Retinal pigment epithelial cell (primary cell): ENCODE measurements around the gene CAPN10.

Experiments used
- DNase-seq: peaks from one replicate; pipeline ENCODE4 v3.0.0-alpha.2; 2010; ENCODE audit warnings: low read depth
- H3K4me3 ChIP-seq: 2 replicates; pipeline ENCODE4 v1.5.1; 2011; ENCODE audit warnings: mild to moderate bottlenecking, low read length, control low read depth, moderate library complexity
- TF ChIP-seq, protein P1 (sequence below): conservative IDR thresholded peaks from 2 replicates; pipeline ENCODE4 v1.5.1; 2011; ENCODE audit warnings: low read depth, low read length, control low read depth, inconsistent platforms

The CAPN10 gene

DNA sequence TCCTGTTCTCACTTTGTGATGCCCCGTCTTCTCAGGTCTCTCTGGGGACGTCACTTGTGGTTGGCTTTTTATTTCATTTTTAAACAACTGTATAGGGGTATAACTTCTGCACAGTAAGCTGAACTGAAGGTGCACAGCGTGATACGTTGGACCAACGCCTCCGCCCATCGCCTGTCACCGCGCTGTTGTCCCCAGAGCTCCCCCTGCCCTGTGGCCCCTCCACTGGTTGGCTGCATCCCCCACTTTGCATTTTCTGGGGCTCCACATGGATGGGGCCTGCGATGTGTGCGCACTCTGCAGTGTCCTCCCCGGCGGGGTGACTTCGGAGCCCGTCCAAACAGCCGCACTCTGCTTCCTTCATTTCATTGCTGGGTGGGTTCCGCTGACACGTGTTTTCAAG lies 53.0 kb downstream of the CAPN10 start:
- TF ChIP-seq, protein P1, sequence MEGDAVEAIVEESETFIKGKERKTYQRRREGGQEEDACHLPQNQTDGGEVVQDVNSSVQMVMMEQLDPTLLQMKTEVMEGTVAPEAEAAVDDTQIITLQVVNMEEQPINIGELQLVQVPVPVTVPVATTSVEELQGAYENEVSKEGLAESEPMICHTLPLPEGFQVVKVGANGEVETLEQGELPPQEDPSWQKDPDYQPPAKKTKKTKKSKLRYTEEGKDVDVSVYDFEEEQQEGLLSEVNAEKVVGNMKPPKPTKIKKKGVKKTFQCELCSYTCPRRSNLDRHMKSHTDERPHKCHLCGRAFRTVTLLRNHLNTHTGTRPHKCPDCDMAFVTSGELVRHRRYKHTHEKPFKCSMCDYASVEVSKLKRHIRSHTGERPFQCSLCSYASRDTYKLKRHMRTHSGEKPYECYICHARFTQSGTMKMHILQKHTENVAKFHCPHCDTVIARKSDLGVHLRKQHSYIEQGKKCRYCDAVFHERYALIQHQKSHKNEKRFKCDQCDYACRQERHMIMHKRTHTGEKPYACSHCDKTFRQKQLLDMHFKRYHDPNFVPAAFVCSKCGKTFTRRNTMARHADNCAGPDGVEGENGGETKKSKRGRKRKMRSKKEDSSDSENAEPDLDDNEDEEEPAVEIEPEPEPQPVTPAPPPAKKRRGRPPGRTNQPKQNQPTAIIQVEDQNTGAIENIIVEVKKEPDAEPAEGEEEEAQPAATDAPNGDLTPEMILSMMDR, result no peak
- no peak for DNase-seq

DNA sequence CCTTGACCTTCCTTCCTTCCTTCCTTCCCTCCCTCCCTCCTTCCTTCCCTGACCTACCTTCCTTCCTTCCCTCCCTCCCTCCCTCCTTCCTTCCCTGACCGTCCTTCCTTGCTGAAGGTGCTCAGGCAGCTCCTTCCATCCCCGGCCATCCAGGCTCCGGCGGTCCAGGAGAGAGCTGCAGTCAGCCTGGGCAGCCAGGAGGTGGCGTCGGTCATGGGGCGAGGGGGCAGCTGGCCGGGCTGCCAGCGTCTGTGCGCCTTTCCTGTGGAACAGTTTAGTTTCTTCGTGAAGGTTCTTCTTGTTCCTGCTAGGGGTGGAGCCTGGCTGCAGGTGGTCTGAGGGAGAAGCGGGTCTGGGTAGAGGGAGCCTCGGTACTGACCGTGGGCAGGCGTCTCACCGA lies 54.4 kb downstream of the CAPN10 start:
- no peak for DNase-seq
- H3K4me3 ChIP-seq, result no peak overlapping the region
- TF ChIP-seq, protein P1, result peak; percentile 69

More for the DNA sequence above, 53.0 kb downstream of the CAPN10 start:
- H3K4me3 ChIP-seq, result no peak overlapping the region

GRCh38 chr2:240642061-240642805 lies 55.7 kb downstream of the CAPN10 start:
- DNase-seq, result no peak
- no peak overlapping the region for H3K4me3 ChIP-seq
- TF ChIP-seq, protein P1, result no peak

DNA sequence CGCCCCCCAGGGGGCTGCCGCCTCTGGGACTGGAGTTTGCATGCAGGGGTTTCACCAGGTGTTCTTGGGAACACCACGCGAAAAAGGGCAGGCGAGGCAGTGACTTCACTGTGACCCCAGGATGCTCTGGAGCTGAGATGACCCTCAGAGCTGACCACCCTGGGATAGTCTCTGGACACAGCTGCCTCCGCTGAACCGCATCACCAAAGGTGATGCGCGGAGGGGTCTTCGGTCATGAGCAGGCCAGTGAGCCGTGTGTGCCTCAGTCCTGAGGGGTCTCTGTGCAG lies 56.2 kb downstream of the CAPN10 start:
- DNase-seq, result no peak
- no peak overlapping the region for H3K4me3 ChIP-seq
- TF ChIP-seq, protein P1, result no peak

DNA sequence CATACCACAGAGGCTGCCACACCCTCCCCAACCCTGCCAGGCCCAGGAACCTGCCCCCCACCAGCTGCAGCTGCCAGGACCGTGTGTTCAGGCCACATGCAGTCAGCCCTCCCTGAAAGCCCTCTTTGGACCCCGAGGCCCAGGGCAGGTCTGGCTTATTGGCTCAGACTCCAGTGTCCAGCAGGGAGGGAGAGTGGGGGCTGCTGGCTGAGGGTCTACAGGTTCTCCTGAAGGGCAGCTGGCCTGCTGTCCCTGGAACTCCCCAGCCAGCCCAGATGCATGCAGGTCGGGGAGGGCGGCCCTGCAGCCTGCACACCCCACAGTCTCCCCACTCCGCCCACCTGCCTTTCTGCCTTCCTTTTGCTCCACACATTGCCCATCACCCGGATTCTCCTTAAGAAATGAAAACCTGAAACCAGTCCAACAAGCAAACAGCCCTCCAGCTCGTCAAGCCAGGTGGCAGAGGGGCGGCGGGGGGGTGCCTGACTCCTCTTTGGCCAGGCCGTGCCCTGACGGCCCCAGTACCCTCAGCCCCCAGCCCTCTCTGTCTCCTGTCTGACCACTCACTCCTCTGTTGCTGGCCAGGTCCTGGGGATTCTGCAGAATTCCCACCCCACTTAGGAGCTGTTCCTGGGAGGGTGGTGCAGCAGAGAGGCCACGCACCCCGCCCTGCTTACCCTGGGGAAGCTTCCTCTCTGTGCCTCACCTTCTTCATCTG lies 56.7 kb downstream of the CAPN10 start:
- H3K4me3 ChIP-seq, result no peak overlapping the region
- no peak for DNase-seq
- TF ChIP-seq, protein P1, result no peak

GRCh38 chr2:240643811-240644150 lies 57.2 kb downstream of the CAPN10 start:
- TF ChIP-seq, protein P1, result no peak
- H3K4me3 ChIP-seq, result no peak overlapping the region
- DNase-seq, result no peak

DNA sequence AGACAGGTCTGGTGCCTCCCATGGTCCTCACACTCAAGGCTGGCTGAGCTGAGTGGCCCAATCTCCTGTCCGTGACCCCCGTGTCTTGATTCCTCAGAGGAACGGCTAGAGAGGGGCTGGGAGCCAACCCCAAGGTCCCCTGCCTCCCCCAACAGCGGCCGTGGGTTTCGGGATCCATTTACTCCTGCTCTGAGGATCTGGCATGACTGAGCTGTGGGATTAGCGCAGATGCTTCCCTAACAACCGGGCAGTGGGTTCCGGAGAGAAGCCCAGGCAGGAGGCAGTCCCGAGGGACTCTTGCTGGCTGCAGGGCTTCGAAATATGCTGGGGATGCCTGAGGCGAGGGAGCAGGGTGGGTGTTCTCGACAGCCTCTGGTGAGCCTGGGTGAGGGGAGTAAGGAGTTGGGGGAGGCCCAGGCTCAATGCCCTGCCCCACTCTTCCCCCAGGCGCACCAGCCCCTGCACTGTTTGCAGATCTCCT lies 57.7 kb downstream of the CAPN10 start:
- TF ChIP-seq, protein P1, result no peak
- H3K4me3 ChIP-seq, result no peak overlapping the region

More for the DNA sequence above, 57.7 kb downstream of the CAPN10 start:
- DNase-seq, result no peak
